HG03103 (cell line): ENCODE measurements around the gene FNDC3B.

Experiments used
- ATAC-seq: cut with Tn5 transposase; IDR thresholded peaks from one replicate; pipeline ENCODE4 v1.9.1; 2021; ENCODE audit warnings: low read depth; ENCODE audit not compliant: unreplicated experiment

The FNDC3B gene

GRCh38 chr3:172319595-172319994 is 280.2 kb downstream of the FNDC3B start:
- ATAC-seq = no peak

GRCh38 chr3:172320468-172320867 is 281.1 kb downstream of the FNDC3B start:
- ATAC-seq = no peak

GRCh38 chr3:172321035-172321434 is 281.7 kb downstream of the FNDC3B start:
- no peak for ATAC-seq

GRCh38 chr3:172323894-172324610 is 284.7 kb downstream of the FNDC3B start:
- no peak for ATAC-seq

- ATAC-seq = no peak
Observed at GRCh38 chr3:172324611-172325203, 285.3 kb downstream of the FNDC3B start.

- ATAC-seq = no peak
Observed at GRCh38 chr3:172325461-172325860, 286.1 kb downstream of the FNDC3B start.

GRCh38 chr3:172326993-172327392 is 287.6 kb downstream of the FNDC3B start:
- no peak for ATAC-seq

- ATAC-seq = no peak
Observed at GRCh38 chr3:172328282-172328681, 288.9 kb downstream of the FNDC3B start.

- no peak for ATAC-seq
Observed at GRCh38 chr3:172329070-172329469, 289.7 kb downstream of the FNDC3B start.

GRCh38 chr3:172330413-172330812 is 291.0 kb downstream of the FNDC3B start:
- ATAC-seq = no peak

GRCh38 chr3:172332256-172333041 is 293.1 kb downstream of the FNDC3B start:
- peak; percentile 77 for ATAC-seq

GRCh38 chr3:172333042-172333377 is 293.6 kb downstream of the FNDC3B start:
- no peak for ATAC-seq

GRCh38 chr3:172333692-172334457 is 294.5 kb downstream of the FNDC3B start:
- no peak for ATAC-seq

GRCh38 chr3:172334671-172335207 is 295.4 kb downstream of the FNDC3B start:
- ATAC-seq = no peak

- ATAC-seq = no peak
Observed at GRCh38 chr3:172339892-172340291, 300.5 kb downstream of the FNDC3B start.

- no peak for ATAC-seq
Observed at GRCh38 chr3:172340583-172340982, 301.2 kb downstream of the FNDC3B start.

- ATAC-seq = peak; percentile 79
Observed at GRCh38 chr3:172341482-172342059, 302.2 kb downstream of the FNDC3B start.

GRCh38 chr3:172342097-172342659 is 302.8 kb downstream of the FNDC3B start:
- ATAC-seq = no peak

- no peak for ATAC-seq
Observed at GRCh38 chr3:172343117-172343516, 303.7 kb downstream of the FNDC3B start.

- ATAC-seq = no peak
Observed at GRCh38 chr3:172343979-172344378, 304.6 kb downstream of the FNDC3B start.
